SK-N-SH (cell line): ENCODE results near the gene CD79A. TPM values are rescaled to one million over a fixed set of nuclear protein-coding genes. Genes with fewer than 3 reads are reported as not detected.

Experiments used
- CTCF ChIA-PET: fragments of 300-600, 350-600 bp; formaldehyde crosslinking; extraction: SDS; loops from one replicate; lab custom pipeline; 2021; lab: Yijun Ruan, JAX
- POLR2A ChIA-PET: fragments of 350-600 bp; sonication (Branson Sonifier 250); formaldehyde crosslinking; extraction: SDS; loops from one replicate; lab custom pipeline; 2020; ENCODE audit warnings: antibody characterized with exemption, inconsistent platforms; lab: Yijun Ruan, JAX
- DNase-seq: peaks from one replicate; pipeline ENCODE4 v3.0.0; 2012
- H2AFZ ChIP-seq: fragments of 200-600 bp; sonication (generic); 2 replicates; pipeline ENCODE4 v1.8.1; 2016; ENCODE audit warnings: antibody characterized with exemption, mild to moderate bottlenecking, low read depth
- H3F3A ChIP-seq: fragments of 200-600 bp; sonication (generic); replicated peaks from 2 replicates; pipeline ENCODE3; 2016; ENCODE audit warnings: antibody characterized with exemption, mild to moderate bottlenecking; ENCODE audit not compliant: insufficient read depth
- H3K27ac ChIP-seq, 2 experiments: fragments of 200-500 bp in 1 of 2; fragments of 200-600 bp in 1 of 2; sonication (Bioruptor generic) in 1 of 2; sonication (generic), shearing (Covaris generic) in 1 of 2; 2 replicates each; pipeline versions ENCODE4 v1.5.1 to v1.6.1; 2014 to 2016; ENCODE audit warnings: low read depth in 2 of 2, inconsistent platforms in 1 of 2, low read length in 1 of 2, mild to moderate bottlenecking in 1 of 2, mixed read lengths in 1 of 2
- H3K27me3 ChIP-seq: fragments of 200-600 bp; sonication (generic), shearing (Covaris generic); 2 replicates; pipeline ENCODE4 v1.6.1; 2016; ENCODE audit warnings: mixed run types; ENCODE audit not compliant: insufficient read depth
- H3K36me3 ChIP-seq, 2 experiments: fragments of 200-500 bp in 1 of 2; fragments of 200-600 bp in 1 of 2; sonication (Bioruptor generic) in 1 of 2; sonication (generic) in 1 of 2; replicated peaks in 1 of 2; 2 replicates each; pipeline versions ENCODE3 to v1.5.1; 2014 to 2016; ENCODE audit warnings: low read length in 1 of 2, mild to moderate bottlenecking in 1 of 2; ENCODE audit not compliant: insufficient read depth in 2 of 2, control insufficient read depth in 1 of 2
- H3K4me1 ChIP-seq, 2 experiments: fragments of 200-500 bp in 1 of 2; fragments of 200-600 bp in 1 of 2; sonication (Bioruptor generic) in 1 of 2; sonication (generic), shearing (Covaris generic) in 1 of 2; 2 replicates each; pipeline versions ENCODE4 v1.5.1 to v1.6.1; 2014 to 2016; ENCODE audit warnings: low read depth in 1 of 2, low read length in 1 of 2, mixed run types in 1 of 2; ENCODE audit not compliant: insufficient read depth in 2 of 2, control insufficient read depth in 1 of 2
- H3K4me2 ChIP-seq: fragments of 200-600 bp; sonication (generic), shearing (Covaris generic); 2 replicates; pipeline ENCODE4 v1.6.1; 2017; ENCODE audit warnings: mixed run types
- H3K4me3 ChIP-seq, 2 experiments: fragments of 200-500 bp in 1 of 2; fragments of 200-600 bp in 1 of 2; sonication (Bioruptor generic) in 1 of 2; sonication (generic), shearing (Covaris generic) in 1 of 2; 2 replicates each; pipeline versions ENCODE4 v1.5.1 to v1.8.1; 2014 to 2016; ENCODE audit warnings: low read depth in 2 of 2, inconsistent platforms in 1 of 2, low read length in 1 of 2, mild to moderate bottlenecking in 1 of 2, mixed read lengths in 1 of 2, moderate library complexity in 1 of 2
- H3K79me2 ChIP-seq: fragments of 200-600 bp; sonication (generic); 2 replicates; pipeline ENCODE4 v1.8.1; 2017; ENCODE audit warnings: mild to moderate bottlenecking; ENCODE audit not compliant: insufficient read depth
- H3K9ac ChIP-seq: fragments of 200-600 bp; sonication (generic); 2 replicates; pipeline ENCODE4 v1.6.1; 2017; ENCODE audit warnings: mixed run types
- H3K9me2 ChIP-seq: fragments of 200-600 bp; sonication (generic); 2 replicates; pipeline ENCODE4 v1.6.1; 2017; ENCODE audit warnings: mixed run types
- H3K9me3 ChIP-seq: fragments of 200-600 bp; sonication (generic); 2 replicates; pipeline ENCODE4 v1.6.1; 2017; ENCODE audit warnings: mixed run types, mild to moderate bottlenecking, moderate library complexity
- H4K20me1 ChIP-seq: fragments of 200-600 bp; sonication (generic); 2 replicates; pipeline ENCODE4 v1.6.1; 2017; ENCODE audit warnings: mild to moderate bottlenecking, mixed run types; ENCODE audit not compliant: insufficient read depth
- CHD2 ChIP-seq: fragments of 150-350 bp; IDR thresholded peaks from 2 replicates; pipeline ENCODE4 v1.6.1; 2018; ENCODE audit warnings: low read length; ENCODE audit not compliant: partially characterized antibody
- EP300 ChIP-seq, 2 experiments: IDR thresholded peaks; 2 replicates each; pipeline versions ENCODE4 v1.4.0 to v1.6.1; 2012; ENCODE audit warnings: borderline replicate concordance in 1 of 2, low read depth in 1 of 2, low read length in 1 of 2
- FOSL2 ChIP-seq: IDR thresholded peaks from 2 replicates; pipeline ENCODE4 v1.4.0; 2012; ENCODE audit warnings: low read depth, mild to moderate bottlenecking, moderate library complexity, borderline replicate concordance
- FOXJ3 ChIP-seq: sonication (generic); formaldehyde crosslinking; IDR thresholded peaks from 2 replicates; pipeline ENCODE4 v1.5.1; 2020; ENCODE audit warnings: mild to moderate bottlenecking, missing genetic modification reagents
- FOXM1 ChIP-seq: IDR thresholded peaks from 2 replicates; pipeline ENCODE4 v1.4.0; 2012; ENCODE audit warnings: low read depth, mild to moderate bottlenecking
- GABPA ChIP-seq: IDR thresholded peaks from 2 replicates; pipeline ENCODE4 v1.4.0; 2012; ENCODE audit warnings: low read depth, mild to moderate bottlenecking
- JUND ChIP-seq: IDR thresholded peaks from 2 replicates; pipeline ENCODE4 v1.4.0; 2012
- MAX ChIP-seq: IDR thresholded peaks from 2 replicates; pipeline ENCODE4 v1.4.0; 2012; ENCODE audit warnings: low read depth
- MEF2A ChIP-seq: IDR thresholded peaks from 2 replicates; pipeline ENCODE4 v1.4.0; 2012; ENCODE audit warnings: low read depth, borderline replicate concordance
- NRF1 ChIP-seq: IDR thresholded peaks from 2 replicates; pipeline ENCODE4 v1.6.1; 2012; ENCODE audit warnings: low read depth, mild to moderate bottlenecking, low read length
- POLR2AphosphoS5 ChIP-seq: IDR thresholded peaks from 2 replicates; pipeline ENCODE4 v1.6.1; 2012; ENCODE audit warnings: low read depth, low read length
- RAD21 ChIP-seq: IDR thresholded peaks from 2 replicates; pipeline ENCODE4 v1.6.1; 2012; ENCODE audit warnings: mild to moderate bottlenecking, low read length
- REST ChIP-seq: IDR thresholded peaks from 2 replicates; pipeline ENCODE4 v1.6.1; 2012; ENCODE audit warnings: mild to moderate bottlenecking, low read depth, low read length, moderate library complexity
- RXRA ChIP-seq: IDR thresholded peaks from 2 replicates; pipeline ENCODE4 v1.4.0; 2012; ENCODE audit warnings: low read depth, mild to moderate bottlenecking, borderline replicate concordance
- SIN3A ChIP-seq: IDR thresholded peaks from 2 replicates; pipeline ENCODE4 v1.6.1; 2012; ENCODE audit warnings: low read depth, mild to moderate bottlenecking, low read length, moderate library complexity, borderline replicate concordance
- SMC3 ChIP-seq: IDR thresholded peaks from 2 replicates; pipeline ENCODE4 v1.6.1; 2012; ENCODE audit warnings: low read depth, low read length, improper control_type of control experiment
- TCF12 ChIP-seq: IDR thresholded peaks from 2 replicates; pipeline ENCODE4 v1.4.0; 2012
- TEAD4 ChIP-seq: IDR thresholded peaks from 2 replicates; pipeline ENCODE4 v1.4.0; 2012; ENCODE audit warnings: mild to moderate bottlenecking, borderline replicate concordance; ENCODE audit not compliant: insufficient read depth
- USF2 ChIP-seq: fragments of 150-350 bp; IDR thresholded peaks from 2 replicates; pipeline ENCODE4 v1.6.1; 2017; ENCODE audit warnings: antibody characterized with exemption, low read length, low read depth, borderline replicate concordance
- YY1 ChIP-seq: IDR thresholded peaks from 2 replicates; pipeline ENCODE4 v1.4.0; 2012; ENCODE audit warnings: low read depth, mild to moderate bottlenecking
- WGBS: methylation state at CpG from one replicate; pipeline ENCODE4 v1.1.6; 2017; ENCODE audit warnings: low lambda C conversion rate; 5-methylcytosine and 5-hydroxymethylcytosine counted together
- polyA plus RNA-seq, 3 experiments: library from polyadenylated mRNA; depleted of rRNA; stranded (reverse); fragments of >200 nt; gene quantifications; 2 replicates each; pipeline ENCODE4 v1.2.3, GENCODE V29; 2012

CD79A gene
- polyA plus RNA-seq, 1 of the 3 experiments (the other 2 are of a cell fraction): 0.20 TPM

- H3K4me1 ChIP-seq: peaks cover 0 to 13% of the 10 kb centered on the region in 2 experiments; a peak in 1 of 4 replicates
- 99% methylated on average over 20 of the region's 24 CpGs for WGBS
- H3K9me2 ChIP-seq: no peaks in the 10 kb centered on the region
- H3K27me3 ChIP-seq: no peaks in the 10 kb centered on the region
- CTCF ChIA-PET: interaction anchor here (0.5 to 1.3 kb wide), 5 partner anchors 9 to 32 kb away, joined by 3 to 5 read pairs (median 3); no protein-coding TSS in a partner anchor
- no peak overlapping the region for H3K4me3 ChIP-seq
- peaks cover 3% of the 10 kb centered on the region for H3F3A ChIP-seq
- no peak for TF ChIP-seq RAD21
- TF ChIP-seq SMC3: no peak
- no peak for TF ChIP-seq GABPA
- no peak for TF ChIP-seq MEF2A
- TF ChIP-seq YY1: no peak
- TF ChIP-seq SIN3A: no peak
- no peak for TF ChIP-seq USF2
- TF ChIP-seq CHD2: no peak
- TF ChIP-seq JUND: no peak
- TF ChIP-seq POLR2AphosphoS5: no peak
- TF ChIP-seq TEAD4: no peak
- TF ChIP-seq TCF12: no peak
- TF ChIP-seq FOXJ3: no peak
- TF ChIP-seq EP300 (IDR thresholded peaks at IDR 0.05; ENCODE audit: borderline replicate concordance in 1 of 2, low read depth in 1 of 2, low read length in 1 of 2): no peak
- no peak for TF ChIP-seq FOXM1
- no peak for TF ChIP-seq RXRA
- TF ChIP-seq NRF1: no peak
- no peak for TF ChIP-seq MAX
- TF ChIP-seq FOSL2: no peak
- no peak for TF ChIP-seq REST
- no peak overlapping the region for H3K9ac ChIP-seq
- 0 out of 2 replicates have a peak, but pooled peaks cover 5% of the 10 kb centered on the region for H4K20me1 ChIP-seq
- no peak overlapping the region for H3K27ac ChIP-seq
- no peak overlapping the region for H2AFZ ChIP-seq
- H3K79me2 ChIP-seq: no peaks in the 10 kb centered on the region
- H3K4me2 ChIP-seq: no peak overlapping the region
- no peak for DNase-seq
- no peaks in the 10 kb centered on the region for H3K9me3 ChIP-seq
- POLR2A ChIA-PET: no interaction called here
- H3K36me3 ChIP-seq: peaks cover 14 to 50% of the 10 kb centered on the region in 2 experiments
Measured at GRCh38 chr19:41905273-41906002, 28.4 kb downstream of the CD79A start.
